ENCODE results near the gene SH3BGR. TPM values are rescaled to one million over a fixed set of nuclear protein-coding genes. Genes with fewer than 3 reads are reported as not detected.

Gene SH3BGR
- total RNA-seq, 4 donors from 2014 or later = 0.75 to 116 (median 4.2) TPM

DNA sequence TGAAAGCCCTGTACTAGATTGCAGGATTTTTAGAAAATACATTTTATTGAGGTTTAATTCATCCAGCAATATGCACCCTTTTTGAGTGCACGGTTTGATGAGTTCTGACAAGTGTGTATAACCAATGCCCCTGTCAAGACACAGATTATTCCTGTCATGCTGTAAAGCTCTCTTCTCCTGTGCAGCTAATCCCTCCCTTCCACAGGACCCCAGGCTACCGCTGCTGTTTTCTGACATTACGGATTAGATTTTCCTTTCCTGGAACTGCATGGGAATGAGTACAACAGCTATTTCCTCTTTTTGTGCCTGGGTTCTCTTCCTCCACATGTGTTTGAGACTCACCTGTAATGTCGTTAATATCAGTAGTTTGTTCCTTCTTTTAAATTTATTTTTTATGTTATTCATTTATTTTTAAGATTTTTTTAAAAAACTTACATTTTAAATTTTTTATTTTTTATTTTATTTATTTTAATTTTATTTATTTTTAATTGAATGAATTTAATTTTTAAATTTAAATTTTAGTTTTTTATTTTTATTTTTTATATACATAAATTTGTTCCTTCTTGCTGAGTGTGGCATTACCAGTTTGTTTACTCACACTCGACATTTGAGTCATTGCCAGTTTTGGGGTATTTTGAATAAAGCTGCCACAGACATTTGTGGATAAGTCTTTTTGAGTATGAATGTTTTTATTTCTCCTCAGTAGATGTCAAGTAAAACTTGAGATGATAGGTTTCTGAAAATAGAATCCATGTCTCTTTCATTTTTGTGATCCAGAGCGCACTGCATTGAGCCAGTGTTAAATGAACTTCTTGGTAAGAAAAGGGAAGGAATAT is 82.0 kb downstream of the SH3BGR start:
- TF ChIP-seq, protein P1, sequence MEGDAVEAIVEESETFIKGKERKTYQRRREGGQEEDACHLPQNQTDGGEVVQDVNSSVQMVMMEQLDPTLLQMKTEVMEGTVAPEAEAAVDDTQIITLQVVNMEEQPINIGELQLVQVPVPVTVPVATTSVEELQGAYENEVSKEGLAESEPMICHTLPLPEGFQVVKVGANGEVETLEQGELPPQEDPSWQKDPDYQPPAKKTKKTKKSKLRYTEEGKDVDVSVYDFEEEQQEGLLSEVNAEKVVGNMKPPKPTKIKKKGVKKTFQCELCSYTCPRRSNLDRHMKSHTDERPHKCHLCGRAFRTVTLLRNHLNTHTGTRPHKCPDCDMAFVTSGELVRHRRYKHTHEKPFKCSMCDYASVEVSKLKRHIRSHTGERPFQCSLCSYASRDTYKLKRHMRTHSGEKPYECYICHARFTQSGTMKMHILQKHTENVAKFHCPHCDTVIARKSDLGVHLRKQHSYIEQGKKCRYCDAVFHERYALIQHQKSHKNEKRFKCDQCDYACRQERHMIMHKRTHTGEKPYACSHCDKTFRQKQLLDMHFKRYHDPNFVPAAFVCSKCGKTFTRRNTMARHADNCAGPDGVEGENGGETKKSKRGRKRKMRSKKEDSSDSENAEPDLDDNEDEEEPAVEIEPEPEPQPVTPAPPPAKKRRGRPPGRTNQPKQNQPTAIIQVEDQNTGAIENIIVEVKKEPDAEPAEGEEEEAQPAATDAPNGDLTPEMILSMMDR (IDR thresholded peaks at IDR 0.05) = no peak
- TF ChIP-seq POLR2A (IDR thresholded peaks at IDR 0.05) = no peak
- H3K27me3 ChIP-seq = peaks cover 0 to 14% (median 0%) of the 10 kb centered on the region in 4 donors
- no peaks in the 10 kb centered on the region for H3K36me3 ChIP-seq
- H3K4me1 ChIP-seq = peaks cover 0 to 5% (median 0%) of the 10 kb centered on the region in 3 donors
- intact Hi-C loops (cut with DNase I) = no loop called here
- H3K9me3 ChIP-seq = no peaks in the 10 kb centered on the region
- 45 to 53% methylated on average over 6 of the region's 6 CpGs for WGBS, 2 donors
- H3K27ac ChIP-seq = no peak overlapping the region
- no peak overlapping the region for H3K4me3 ChIP-seq
- no peak for DNase-seq

DNA sequence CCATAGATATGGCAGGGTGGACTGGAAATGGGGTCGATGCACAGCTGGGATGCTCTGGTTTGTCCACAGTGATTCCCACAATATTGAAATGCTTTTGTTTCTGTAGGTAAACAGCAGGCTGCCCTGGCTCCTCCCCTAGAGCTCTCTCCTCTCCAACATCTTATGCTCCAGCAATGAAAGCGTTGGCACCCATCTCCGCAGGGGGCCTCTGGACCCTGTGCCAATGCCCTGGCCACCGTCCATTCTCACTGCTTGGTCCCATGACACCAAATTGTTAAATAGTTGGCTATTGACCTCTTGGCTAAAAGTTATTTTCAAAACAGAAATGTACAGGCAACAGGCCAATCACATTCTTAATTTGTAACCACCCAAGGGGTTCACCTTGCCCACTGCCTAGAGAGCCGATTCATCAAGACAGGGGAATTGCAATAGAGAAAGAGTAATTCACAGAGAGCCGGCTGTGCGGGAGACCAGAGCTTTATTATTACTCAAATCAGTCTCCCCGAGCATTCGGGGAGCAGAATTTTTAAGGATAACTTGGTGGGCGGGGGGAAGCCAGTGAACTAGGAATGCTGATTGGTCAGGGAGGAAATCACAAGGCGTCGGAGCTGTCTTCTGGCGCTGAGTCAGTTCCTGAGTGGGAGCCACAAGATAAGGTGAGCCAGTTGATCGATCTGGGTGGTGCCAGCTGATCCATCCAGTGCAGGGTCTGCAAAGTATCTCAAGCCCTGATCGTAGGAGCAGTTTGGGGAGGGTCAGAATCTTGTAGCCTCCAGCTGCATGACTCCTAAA is 84.1 kb downstream of the SH3BGR start:
- Histone ChIP-seq H3K27me3 (peaks cover 0 to 4% (median 0%) of the 10 kb centered on the region in 4 donors), H3K27ac (no peak overlapping the region), H3K4me3 (no peak overlapping the region), H3K36me3 (no peaks in the 10 kb centered on the region), H3K9me3 (no peaks in the 10 kb centered on the region), H3K4me1 (peaks cover 0 to 5% (median 0%) of the 10 kb centered on the region in 3 donors)
- TF ChIP-seq, protein P1 (IDR thresholded peaks at IDR 0.05) = no peak
- TF ChIP-seq POLR2A (IDR thresholded peaks at IDR 0.05) = no peak
- DNase-seq = no peak
- intact Hi-C loops (cut with DNase I) = no loop called here
- WGBS, 2 donors = 89 to 91% methylated on average over 13 to 15 of the region's 15 CpGs

DNA sequence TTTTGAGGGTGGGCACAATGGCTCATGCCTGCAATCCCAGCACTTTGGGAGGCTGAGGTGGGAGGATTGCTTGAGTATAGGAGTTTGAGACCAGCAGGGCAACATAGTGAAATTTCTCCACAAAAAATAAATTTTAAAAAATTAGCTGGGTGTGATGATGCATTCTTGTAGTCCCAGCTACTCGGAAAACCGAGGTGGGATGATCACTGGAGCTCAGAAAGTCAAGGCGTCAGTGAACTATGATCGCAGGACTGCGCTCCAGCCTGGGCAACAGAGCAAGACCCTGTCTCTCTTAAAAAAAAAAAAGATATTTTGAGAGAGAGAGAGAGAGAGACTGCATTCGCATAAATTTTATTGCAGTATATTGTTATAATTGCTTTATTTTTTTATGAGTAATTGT is 85.1 kb downstream of the SH3BGR start:
- intact Hi-C loops (cut with DNase I) = no loop called here
- 95 to 97% methylated on average over 6 of the region's 6 CpGs for WGBS, 2 donors
- TF ChIP-seq, protein P1 (IDR thresholded peaks at IDR 0.05) = no peak
- no peak for TF ChIP-seq POLR2A (IDR thresholded peaks at IDR 0.05)
- no peaks in the 10 kb centered on the region for H3K36me3 ChIP-seq
- DNase-seq = no peak
- H3K4me3 ChIP-seq = no peak overlapping the region
- H3K9me3 ChIP-seq = no peaks in the 10 kb centered on the region
- H3K27ac ChIP-seq = no peak overlapping the region
- peaks cover 0 to 5% (median 0%) of the 10 kb centered on the region in 3 donors for H3K4me1 ChIP-seq
- H3K27me3 ChIP-seq = peaks cover 0 to 4% (median 0%) of the 10 kb centered on the region in 4 donors

DNA sequence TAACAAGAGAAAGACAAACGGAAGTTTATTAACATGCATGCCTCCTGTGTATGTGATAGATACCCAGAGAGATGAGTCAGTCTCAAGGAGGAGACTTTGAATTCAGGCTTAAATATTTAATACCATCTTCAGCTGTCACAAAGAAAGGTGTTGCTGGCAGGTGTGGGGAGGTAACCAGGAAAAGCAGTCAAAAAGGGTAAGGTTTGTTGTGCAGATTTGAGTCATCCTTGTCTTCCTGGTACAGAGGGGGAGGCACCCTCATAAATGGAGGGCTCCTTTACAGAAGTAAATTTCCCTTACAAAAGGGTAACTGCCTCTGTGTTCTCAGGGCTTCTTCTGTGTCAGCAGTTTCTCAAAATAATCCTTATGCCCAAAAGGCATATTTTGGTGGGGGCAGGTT is 85.8 kb downstream of the SH3BGR start:
- no peak overlapping the region for H3K4me3 ChIP-seq
- H3K9me3 ChIP-seq = no peaks in the 10 kb centered on the region
- DNase-seq = no peak
- 7 to 44% methylated on average over 1 of the region's 1 CpG for WGBS, 2 donors
- peaks cover 0 to 4% (median 0%) of the 10 kb centered on the region in 4 donors for H3K27me3 ChIP-seq
- peak overlapping the region in 1 of 4 donors; percentile 22 for H3K27ac ChIP-seq
- intact Hi-C loops (cut with DNase I) = no loop called here
- peaks cover 0 to 5% (median 0%) of the 10 kb centered on the region in 3 donors for H3K4me1 ChIP-seq
- no peaks in the 10 kb centered on the region for H3K36me3 ChIP-seq
- TF ChIP-seq, protein P1 (IDR thresholded peaks at IDR 0.05) = no peak
- TF ChIP-seq POLR2A (IDR thresholded peaks at IDR 0.05) = no peak

Measured in esophagus squamous epithelium (tissue), 5 donors.